NCI-H1105 treated with DMSO at 0.1 percent for 48 hours (cell line): Measurements from ENCODE around the gene ZBTB7C.

Experiments used
- DNase-seq: peaks from one replicate; lab custom pipeline; 2025; lab: John Stamatoyannopoulos, UW

The ZBTB7C gene

GRCh38 chr18:48020337-48021250, 388.6 kb downstream of the ZBTB7C start:
- DNase-seq, result no peak

GRCh38 chr18:48019557-48020325, 389.4 kb downstream of the ZBTB7C start:
- DNase-seq, result no peak

DNA sequence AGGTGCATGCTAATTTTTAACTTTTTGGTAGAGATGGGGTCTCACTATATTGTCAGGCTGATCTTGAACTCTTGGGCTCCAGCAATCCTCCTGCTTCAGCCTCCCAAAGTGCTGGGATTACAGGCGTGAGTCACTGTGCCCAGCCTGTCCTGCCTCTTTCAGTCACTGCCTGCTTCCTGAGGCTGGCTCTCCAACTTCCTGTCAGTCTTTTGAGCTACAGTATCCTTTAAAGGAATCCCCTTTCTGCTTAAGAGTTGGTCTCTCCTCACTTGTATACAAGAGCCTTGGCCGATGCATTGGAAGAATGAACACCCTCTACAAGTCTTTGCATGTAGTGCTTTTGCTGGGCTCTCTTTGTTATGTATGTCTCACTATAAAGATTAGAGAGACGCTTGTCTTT, 390.3 kb downstream of the ZBTB7C start:
- no peak for DNase-seq

DNA sequence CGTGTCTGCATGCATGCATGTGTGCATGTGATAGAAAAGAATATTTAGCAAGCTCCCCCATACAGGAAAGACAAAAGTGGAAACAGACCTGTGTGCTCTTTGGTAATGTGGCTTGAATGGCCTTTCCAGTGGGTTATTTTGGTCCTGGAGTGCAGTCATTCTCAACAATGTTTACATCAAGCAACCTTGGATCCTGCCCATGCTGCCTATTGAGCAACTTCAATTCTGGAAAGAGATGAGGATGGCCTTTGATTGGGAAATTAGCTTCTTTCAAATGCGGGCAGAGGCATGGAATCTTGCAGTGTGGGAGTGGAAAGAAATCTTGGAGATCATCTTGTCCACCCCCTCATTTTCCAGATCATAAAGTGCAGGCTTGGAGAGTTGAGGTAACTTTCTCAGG, 391.5 kb downstream of the ZBTB7C start:
- no peak for DNase-seq

DNA sequence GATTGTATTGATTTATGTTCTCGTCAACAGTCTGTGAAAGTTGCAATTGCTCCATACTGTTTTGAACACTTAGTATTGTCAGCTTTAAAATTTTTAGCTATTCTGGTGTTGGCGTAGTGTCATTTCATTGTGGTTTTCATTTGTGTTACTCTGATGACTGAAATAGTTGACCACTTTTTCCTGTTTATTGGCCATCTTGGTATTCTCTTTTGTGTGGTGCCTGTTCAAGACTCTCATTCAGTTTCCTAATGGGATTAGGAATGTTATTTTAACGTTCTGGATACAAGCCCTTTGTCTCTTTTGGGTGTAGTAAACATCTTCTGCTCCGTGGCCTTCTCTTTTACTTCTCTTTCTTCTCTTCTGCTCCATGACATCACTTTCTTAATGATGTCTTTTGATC, 396.0 kb downstream of the ZBTB7C start:
- DNase-seq, result no peak

DNA sequence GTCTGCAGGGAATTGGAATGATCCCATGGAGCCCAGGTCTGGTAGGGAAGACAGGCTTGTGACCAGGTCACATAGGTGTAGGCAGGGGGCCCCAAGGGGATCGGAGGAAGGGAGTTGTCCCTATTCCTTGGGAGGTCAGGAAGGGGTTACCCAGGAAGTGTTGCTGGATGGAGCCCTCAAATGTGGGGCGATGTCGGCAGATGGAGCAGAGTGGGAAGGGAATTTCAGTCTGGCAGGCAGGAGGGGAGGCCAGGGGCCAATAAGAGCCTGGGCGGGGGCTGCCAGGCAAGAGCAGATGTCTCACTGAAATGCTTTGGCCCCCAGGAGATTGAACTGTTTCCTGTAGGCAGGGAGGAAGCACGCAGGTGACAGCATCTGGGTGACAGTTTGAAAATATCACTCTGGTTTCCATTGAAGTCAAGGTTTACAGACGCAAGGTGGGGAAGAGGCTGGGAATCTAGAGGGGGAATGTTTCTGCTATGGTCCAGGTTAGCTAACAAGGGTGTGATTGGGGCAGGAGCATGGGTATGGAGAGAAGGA, 397.2 kb downstream of the ZBTB7C start:
- no peak for DNase-seq

GRCh38 chr18:48010264-48010663, 398.9 kb downstream of the ZBTB7C start:
- no peak for DNase-seq

DNA sequence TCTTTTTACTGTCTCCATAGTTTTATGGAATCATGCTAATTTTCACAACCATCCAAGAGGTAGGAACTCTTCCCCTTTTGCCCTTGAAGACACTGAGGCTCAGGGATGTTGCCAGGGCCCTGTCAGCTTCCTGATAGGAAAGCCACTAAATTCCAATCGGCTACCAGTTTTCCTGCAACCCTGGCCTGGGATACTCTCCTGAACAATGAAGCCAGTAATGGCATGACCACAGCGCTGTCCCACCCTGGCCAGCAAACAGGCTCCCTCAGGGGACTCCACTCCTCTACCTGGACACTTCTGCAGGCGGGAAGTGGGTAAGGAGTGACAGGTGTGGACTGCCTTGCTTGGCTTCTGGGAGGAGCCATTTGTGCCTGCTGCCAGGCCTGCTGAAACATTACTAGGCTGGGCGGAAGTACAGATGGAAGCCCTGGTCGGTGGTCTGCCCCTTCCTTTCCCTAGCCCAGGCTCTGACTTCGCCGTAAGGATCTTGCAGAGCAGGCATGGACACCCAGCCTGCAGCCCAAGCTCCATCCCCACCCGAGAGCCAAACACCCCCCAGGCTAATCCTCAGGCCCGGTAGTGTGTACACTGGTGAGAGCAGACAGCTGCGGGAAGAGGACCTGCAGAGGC, 400.0 kb downstream of the ZBTB7C start:
- no peak for DNase-seq

GRCh38 chr18:48007955-48008701, 401.1 kb downstream of the ZBTB7C start:
- DNase-seq, result peak; percentile 60

DNA sequence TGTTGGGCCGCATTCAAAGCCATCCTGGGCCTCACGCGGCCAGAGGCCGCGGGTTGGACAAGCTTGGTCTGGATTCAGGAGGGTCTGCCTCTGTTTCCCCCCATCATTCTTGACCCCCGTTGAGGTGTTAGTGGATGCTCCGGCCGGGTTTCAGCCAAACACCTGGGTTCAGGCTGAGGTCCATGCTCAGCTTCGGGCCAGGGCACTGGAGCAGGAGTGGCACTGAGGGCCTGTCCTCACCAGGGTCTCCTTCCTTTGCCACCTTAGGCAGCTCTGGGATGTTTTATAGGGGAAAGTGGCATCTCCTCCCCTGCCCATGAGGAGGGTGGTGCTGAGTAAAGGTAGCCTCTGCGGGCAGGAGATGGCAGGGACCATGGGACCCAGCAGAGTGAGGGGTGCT, 401.8 kb downstream of the ZBTB7C start:
- DNase-seq, result no peak

- no peak for DNase-seq
Observed at GRCh38 chr18:48006415-48007175, 402.6 kb downstream of the ZBTB7C start.

- no peak for DNase-seq
Observed at GRCh38 chr18:48004577-48004976, 404.6 kb downstream of the ZBTB7C start.

DNA sequence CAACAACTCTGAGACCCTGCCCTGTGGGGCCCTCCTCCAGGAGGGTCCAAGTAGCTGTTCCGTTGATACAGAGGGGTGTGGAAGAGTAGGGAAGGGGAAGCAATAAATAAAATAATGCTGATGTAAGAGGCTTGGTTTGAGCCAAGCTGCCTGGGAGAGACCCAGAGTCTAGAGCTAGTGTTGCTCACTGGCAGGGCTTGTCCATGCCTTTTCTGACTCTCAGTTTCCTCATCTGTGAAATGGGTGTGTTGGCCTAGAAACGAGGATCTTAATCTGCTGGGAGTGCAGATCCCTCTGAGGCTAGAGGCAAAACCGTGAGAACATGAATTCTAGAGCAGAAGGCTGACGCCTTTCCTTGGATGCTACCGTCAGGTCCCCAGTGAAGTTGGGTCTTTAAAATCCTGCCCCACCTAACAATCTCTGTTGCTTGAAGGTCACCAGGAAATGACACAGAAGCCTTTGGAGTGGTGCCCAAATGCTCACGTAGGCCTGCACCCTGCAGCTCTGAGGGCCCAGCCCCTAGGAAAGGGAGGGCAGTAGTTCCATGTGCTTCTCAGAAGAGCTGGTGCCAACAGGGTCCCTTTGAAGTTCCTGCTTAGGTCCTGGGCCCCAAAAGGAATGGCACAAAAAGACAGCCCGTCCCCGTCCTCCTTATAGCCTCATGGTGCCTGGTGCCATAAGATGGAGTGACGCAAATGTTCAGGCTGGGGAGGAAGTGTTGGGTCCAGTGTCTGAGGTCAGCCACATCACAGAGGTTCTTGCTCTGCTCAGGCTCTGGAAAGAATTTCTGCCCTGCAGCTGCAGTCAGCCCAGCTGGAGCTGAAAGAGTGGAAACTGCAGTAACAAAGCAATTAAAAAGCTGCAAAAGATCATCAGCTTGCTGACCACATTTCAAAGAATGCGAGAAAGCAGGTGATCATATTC, 405.5 kb downstream of the ZBTB7C start:
- no peak for DNase-seq

DNA sequence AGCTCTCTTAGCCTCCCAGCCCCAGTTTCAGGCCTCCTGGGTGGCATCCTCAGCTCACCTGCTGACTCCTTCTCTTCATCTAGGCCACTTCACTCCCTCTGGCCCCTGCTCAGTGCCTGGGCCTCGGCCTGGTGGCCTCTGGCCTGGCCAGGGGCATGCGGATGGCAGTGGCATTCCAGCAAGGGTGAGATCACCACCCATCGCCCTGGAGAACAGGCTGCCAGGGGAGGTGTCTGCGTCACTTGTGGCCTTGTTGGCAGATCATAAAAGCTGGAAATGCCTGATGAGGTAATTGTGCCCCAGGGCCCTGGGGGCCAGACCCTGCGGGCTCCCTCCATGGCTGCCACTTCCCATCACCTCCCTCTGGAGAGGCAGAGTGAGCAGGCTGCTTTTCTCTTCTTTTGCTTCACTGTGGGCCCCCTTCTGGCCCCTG, 406.2 kb downstream of the ZBTB7C start:
- DNase-seq, result no peak

- DNase-seq, result no peak
Observed at GRCh38 chr18:48000701-48001100, 408.5 kb downstream of the ZBTB7C start.

GRCh38 chr18:47999801-48000248, 409.4 kb downstream of the ZBTB7C start:
- no peak for DNase-seq

DNA sequence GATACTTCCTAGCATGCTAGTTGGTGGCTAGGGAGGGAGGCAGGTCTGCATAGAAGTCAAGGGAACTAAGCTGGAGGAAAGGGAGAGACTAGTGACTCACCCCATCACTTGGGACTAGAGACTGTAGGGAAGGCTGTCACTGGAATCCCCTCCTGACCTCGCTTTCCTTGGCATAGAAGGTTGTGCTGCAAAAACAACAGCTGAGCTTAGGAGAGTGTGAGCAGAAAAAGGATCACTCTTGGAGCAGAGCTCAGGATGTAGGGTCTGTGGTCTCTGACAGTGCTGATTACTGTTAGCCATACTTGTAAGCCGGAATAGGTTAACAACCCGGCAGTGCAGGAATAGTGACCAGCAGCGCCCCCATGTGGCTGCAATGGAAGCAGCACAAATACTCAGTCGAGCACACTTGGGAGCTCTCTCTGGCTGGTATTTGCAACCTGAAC, 411.8 kb downstream of the ZBTB7C start:
- no peak for DNase-seq

- no peak for DNase-seq
Observed at GRCh38 chr18:47996091-47996541, 413.1 kb downstream of the ZBTB7C start.

- DNase-seq, result no peak
Observed at GRCh38 chr18:47995654-47996053, 413.5 kb downstream of the ZBTB7C start.

- DNase-seq, result no peak
Observed at GRCh38 chr18:47993409-47993808, 415.8 kb downstream of the ZBTB7C start.
